Large intestine (tissue), 3 donors: Measurements from ENCODE around the gene PHLDB2. TPM values are rescaled to one million over a fixed set of nuclear protein-coding genes. Genes with fewer than 3 reads are reported as not detected.

Source experiments
- DNase-seq, 2 donors: peaks; one replicate each; pipeline versions ENCODE4 v3.0.0 to v3.0.0-alpha.2; 2013
- H3K27ac ChIP-seq: one replicate; pipeline ENCODE4 v1.5.1; 2013; ENCODE audit warnings: low read length
- H3K27me3 ChIP-seq: 2 replicates; pipeline ENCODE4 v1.6.1; 2013; ENCODE audit warnings: low read length; ENCODE audit not compliant: control insufficient read depth, insufficient read depth
- H3K36me3 ChIP-seq: 2 replicates; pipeline ENCODE4 v1.6.1; 2013; ENCODE audit warnings: low read length; ENCODE audit not compliant: control insufficient read depth, insufficient read depth
- H3K4me1 ChIP-seq: one replicate; pipeline ENCODE4 v1.6.1; 2013; ENCODE audit warnings: low read length; ENCODE audit not compliant: control insufficient read depth, insufficient read depth
- H3K4me3 ChIP-seq: one replicate; pipeline ENCODE4 v1.5.1; 2013; ENCODE audit warnings: low read length
- H3K9me3 ChIP-seq: one replicate; pipeline ENCODE4 v1.6.1; 2013; ENCODE audit warnings: mild to moderate bottlenecking, low read depth, low read length, moderate library complexity; ENCODE audit not compliant: control insufficient read depth
- WGBS: methylation state at CpG from one replicate; pipeline ENCODE4 v1.1.5; 2013; ENCODE audit warnings: low lambda C conversion rate; ENCODE audit not compliant: insufficient coverage; 5-methylcytosine and 5-hydroxymethylcytosine counted together
- polyA plus RNA-seq: library from polyadenylated mRNA; unstranded; fragments of 120-200 nt; gene quantifications from one replicate; pipeline ENCODE4 v1.2.1, GENCODE V29; 2013

PHLDB2 gene
- polyA plus RNA-seq, 1 donor, result 22.2 TPM

DNA sequence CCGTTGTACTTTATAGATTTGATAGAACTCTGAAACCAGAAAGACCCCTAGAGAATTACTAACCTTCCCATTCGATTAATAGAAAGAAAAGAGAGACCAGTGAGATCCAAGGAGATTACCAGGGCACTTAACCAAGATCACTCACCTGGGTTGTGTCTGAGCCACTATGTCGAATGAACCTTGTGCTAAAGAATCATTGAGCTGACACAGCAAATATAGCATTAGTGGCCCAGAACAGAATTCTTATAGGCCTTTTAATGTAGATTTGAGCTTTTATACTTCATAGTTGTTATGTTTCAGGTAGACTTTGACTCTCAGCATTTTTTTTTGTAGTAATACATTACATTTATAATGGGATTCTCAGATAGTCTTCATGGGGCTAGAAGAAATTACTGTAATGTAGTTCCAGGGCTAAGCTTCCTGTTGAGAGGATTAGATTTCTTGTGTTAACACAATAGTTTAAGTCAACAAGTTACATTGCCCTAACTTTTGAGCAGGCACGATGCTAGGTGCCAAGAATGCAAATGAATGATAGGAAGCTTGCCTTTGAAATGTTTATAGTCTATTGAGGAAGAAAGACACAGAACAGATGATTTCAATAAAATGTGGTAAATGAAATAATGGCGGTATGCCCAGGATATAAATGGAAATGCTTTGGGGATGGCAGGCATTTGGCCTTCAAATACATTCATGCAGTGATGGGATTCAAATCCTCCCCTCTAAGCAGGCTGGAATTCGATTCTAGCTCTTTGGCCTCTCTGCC lies 95.3 kb downstream of the PHLDB2 start:
- DNase-seq, result no peak
- Histone ChIP-seq H3K4me1 (no peaks in the 10 kb centered on the region), H3K9me3 (no peaks in the 10 kb centered on the region), H3K27me3 (no peaks in the 10 kb centered on the region), H3K27ac (no peak overlapping the region), H3K36me3 (peaks cover 12% of the 10 kb centered on the region), H3K4me3 (no peak overlapping the region)
- WGBS, result 50% methylated on average over 2 of the region's 6 CpGs

DNA sequence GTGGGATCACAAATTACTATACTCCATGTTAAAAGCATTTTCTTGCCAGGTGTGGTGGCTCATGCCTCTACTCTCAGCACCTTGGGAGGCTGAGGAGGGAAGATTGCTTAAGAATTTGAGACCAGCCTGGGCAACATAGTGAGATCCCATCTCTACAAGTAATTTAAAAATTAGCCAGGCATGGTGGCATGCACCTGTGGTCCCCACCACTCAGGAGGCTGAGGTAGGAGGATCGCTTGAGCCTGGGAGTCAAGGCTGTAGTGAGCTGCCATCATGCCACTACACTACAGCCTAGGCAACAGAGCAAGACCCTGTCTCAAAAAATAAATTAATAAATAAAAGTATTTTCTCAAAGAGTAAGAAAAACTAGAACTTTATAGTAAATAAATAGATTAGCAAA lies 96.8 kb downstream of the PHLDB2 start:
- Histone ChIP-seq H3K36me3 (peaks cover 12% of the 10 kb centered on the region), H3K4me3 (no peak overlapping the region), H3K9me3 (no peaks in the 10 kb centered on the region), H3K27ac (no peak overlapping the region), H3K27me3 (no peaks in the 10 kb centered on the region), H3K4me1 (no peaks in the 10 kb centered on the region)
- no peak for DNase-seq
- WGBS, result no CpG with 5 or more reads among the region's 1 CpG

DNA sequence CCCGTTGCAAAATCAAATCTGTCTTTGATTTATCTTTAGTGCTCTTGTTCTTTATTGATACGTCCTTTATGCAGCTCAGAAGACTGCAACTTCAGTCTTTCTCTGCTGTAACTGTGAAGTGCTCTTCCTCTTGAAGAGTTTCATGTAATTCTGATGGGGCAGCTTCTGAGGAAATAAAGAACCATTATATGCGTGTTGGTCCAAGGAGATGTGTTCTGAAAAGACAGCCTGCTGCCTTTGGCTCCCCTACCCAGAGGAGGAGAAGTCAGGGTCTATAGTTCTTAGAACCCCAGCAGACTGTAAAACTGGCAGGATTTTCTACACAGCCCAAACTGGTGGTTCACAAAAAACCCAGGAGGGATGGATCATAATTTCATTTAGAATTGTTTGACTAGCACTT lies 97.4 kb downstream of the PHLDB2 start:
- Histone ChIP-seq H3K9me3 (no peaks in the 10 kb centered on the region), H3K36me3 (peaks cover 12% of the 10 kb centered on the region), H3K27ac (no peak overlapping the region), H3K27me3 (no peaks in the 10 kb centered on the region), H3K4me1 (no peaks in the 10 kb centered on the region), H3K4me3 (no peak overlapping the region)
- 100% methylated on average over 1 of the region's 3 CpGs for WGBS
- DNase-seq, result no peak

DNA sequence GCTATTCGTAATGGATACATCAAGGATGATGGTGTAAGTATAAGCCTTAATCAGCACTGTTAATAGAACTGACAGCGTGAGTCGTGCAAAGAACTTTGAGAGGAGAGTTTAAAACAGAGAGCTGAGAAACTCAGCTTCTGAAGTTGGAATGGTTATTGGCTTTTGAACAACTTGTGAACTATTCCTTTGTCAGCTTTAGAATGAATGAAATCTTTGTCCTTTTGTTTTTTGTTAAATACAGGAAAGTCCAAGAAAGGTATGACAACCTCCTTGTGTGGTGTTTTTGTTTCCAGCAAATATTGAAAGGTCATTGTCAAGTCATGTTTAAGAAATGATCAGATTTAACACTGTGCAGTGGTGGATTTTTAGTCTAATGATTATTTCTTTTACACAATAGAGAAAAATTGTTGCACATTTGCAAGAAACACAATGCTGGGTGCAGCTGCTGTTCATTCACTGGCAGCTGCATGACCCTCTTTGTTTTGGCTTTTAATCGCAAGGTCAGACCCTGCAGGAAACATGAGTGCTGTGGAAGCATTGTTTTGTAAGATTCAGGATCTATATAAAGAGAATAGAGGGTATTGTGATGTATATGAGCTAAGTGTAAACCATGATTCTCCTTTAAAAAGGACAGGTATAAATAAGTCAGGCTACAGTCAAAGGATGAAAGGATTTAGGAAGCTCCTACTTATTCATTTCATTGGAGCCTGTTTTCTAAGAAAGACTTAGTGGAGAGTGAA lies 98.1 kb downstream of the PHLDB2 start:
- DNase-seq, result no peak
- Histone ChIP-seq H3K27me3 (no peaks in the 10 kb centered on the region), H3K36me3 (peaks cover 12% of the 10 kb centered on the region), H3K27ac (no peak overlapping the region), H3K9me3 (no peaks in the 10 kb centered on the region), H3K4me1 (no peaks in the 10 kb centered on the region), H3K4me3 (no peak overlapping the region)
- WGBS, result no CpG with 5 or more reads among the region's 4 CpGs

DNA sequence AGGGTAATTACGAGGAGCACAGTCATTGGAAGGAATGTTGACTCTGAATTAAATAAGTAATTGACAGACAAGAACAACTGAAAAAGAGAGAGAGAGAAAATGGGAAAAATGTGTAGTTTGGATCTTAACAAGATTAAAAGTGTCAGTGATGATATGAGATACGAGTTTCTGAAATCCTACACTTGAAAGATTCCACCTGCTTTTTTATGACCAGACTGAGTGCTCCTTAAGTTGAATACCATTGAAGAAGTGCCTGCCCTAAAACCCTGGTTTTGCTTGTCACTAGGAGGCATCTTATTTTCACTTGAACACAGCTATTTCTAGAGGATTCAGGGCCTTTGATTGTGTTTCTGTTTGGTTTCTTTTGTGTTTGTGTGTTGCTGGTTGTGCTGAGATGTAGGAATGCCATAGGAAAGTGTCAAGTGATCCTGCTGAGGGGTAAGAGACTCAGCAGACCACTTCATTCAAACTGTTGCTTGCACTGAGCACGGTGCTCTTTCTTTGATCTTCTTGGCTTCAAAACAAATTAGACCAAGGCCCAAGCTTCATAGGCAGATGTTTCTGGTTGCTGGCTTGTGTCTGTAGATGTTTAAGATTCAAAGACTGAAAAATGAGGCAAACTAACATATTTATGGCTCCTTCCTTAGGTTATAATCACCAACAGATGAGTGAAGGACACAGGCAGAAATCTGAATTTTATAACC lies 102.5 kb downstream of the PHLDB2 start:
- Histone ChIP-seq H3K4me1 (no peaks in the 10 kb centered on the region), H3K27ac (no peak overlapping the region), H3K36me3 (peaks cover 2% of the 10 kb centered on the region), H3K27me3 (no peaks in the 10 kb centered on the region), H3K9me3 (no peaks in the 10 kb centered on the region), H3K4me3 (no peak overlapping the region)
- 100% methylated on average over 1 of the region's 3 CpGs for WGBS
- DNase-seq, result no peak

DNA sequence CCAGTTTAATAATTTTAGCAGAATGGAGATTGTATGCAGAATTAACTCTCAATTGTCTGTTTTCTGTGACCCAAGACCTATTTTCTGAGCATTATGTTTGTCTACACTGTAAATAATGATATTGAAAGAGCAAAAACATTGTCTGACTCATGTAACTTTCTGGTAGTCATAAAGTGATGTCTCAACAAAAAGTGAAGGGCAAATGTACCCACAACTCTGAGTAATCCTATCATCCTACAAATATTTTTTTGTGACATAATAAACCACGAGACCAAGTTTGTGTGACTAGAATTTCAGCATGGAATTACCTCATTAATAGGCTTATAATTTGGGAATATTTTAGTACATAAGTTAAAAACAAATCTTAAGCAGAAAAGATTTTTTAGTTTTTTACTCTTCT lies 104.4 kb downstream of the PHLDB2 start:
- H3K27ac ChIP-seq, result no peak overlapping the region
- H3K4me3 ChIP-seq, result no peak overlapping the region
- H3K27me3 ChIP-seq, result no peaks in the 10 kb centered on the region
- H3K4me1 ChIP-seq, result peaks cover 4% of the 10 kb centered on the region
- DNase-seq, result no peak
- no peaks in the 10 kb centered on the region for H3K9me3 ChIP-seq
- WGBS, result no CpG with 5 or more reads among the region's 1 CpG
- peaks cover 5% of the 10 kb centered on the region for H3K36me3 ChIP-seq

DNA sequence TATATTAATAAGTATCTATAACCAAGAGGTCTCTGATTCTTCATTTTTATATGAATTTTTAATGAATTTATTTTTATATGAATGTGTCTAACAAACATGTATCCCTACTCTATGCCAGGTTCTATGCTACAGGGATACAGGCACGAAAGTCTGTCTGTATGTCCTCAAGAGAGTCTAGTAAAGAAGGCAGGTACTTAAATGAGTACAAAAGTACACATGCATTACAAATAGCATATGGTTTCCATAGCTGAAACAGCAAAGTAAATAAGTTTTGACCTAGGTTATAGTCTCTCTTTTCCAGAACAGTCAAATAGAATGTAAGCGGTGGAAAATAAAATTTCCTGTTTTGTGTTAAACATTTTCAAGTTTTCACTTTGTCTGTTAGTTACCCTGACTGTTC lies 106.4 kb downstream of the PHLDB2 start:
- Histone ChIP-seq H3K9me3 (no peaks in the 10 kb centered on the region), H3K27me3 (no peaks in the 10 kb centered on the region), H3K4me1 (peaks cover 4% of the 10 kb centered on the region), H3K27ac (no peak overlapping the region), H3K36me3 (peaks cover 5% of the 10 kb centered on the region), H3K4me3 (no peak overlapping the region)
- no peak for DNase-seq
- 88% methylated on average over 1 of the region's 2 CpGs for WGBS

DNA sequence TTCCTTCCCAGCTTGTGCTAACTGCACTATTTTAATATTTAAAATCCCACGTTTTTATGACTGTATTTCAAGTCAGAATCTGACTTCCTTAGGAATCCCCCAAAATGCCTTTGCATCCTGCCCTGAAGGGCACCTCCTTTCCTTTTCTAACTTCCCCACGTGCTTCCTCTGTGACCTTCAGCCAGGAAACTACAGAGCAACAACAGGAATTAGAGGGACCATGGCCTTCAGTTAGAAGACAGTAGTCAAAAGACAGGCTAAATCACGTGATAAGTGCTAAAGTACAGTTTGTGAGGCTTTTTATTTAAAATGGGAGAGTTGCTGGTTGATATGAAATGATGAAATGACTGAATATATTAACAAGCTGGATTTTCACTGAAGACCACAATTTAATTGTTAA lies 108.0 kb downstream of the PHLDB2 start:
- peak overlapping the region; percentile 57 for H3K27ac ChIP-seq

DNA sequence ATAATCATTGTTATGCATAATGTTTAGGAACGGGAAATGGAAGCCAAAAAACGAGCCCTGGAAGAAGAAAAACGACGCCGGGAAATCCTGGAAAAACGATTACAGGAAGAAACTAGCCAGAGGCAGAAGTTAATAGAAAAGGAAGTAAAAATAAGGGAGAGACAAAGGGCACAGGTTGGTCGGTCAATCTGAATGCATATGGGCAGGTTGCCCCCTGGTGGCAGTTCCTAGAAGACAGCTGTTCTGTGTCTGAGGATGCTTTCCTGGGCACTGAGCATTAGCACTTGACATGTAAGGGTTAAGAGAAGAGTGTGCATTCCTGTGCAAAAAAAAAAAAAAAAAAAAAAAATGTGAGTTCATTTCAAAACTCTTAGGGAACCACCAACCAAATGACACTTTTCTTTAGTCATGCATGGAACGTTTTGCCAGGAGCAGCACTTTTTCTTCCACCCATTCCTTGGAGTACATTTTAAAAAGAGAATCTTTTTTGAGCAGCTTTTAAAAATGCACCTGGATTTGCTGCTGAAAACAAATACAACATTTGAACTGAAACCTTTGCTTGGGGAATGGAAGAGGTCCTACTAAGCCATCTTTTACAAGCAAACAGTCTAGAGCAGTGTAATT lies 108.7 kb downstream of the PHLDB2 start:
- no peaks in the 10 kb centered on the region for H3K27me3 ChIP-seq
- H3K4me1 ChIP-seq, result peaks cover 4% of the 10 kb centered on the region
- peaks cover 5% of the 10 kb centered on the region for H3K36me3 ChIP-seq
- H3K9me3 ChIP-seq, result no peaks in the 10 kb centered on the region
- WGBS, result 6% methylated on average over 6 of the region's 8 CpGs
- H3K4me3 ChIP-seq, result no peak overlapping the region
- peak; percentile 74 to 75 for DNase-seq
- H3K27ac ChIP-seq, result peak overlapping the region; percentile 57

More for the DNA sequence above, 108.0 kb downstream of the PHLDB2 start:
- Histone ChIP-seq H3K4me3 (no peak overlapping the region), H3K4me1 (peaks cover 4% of the 10 kb centered on the region), H3K36me3 (peaks cover 5% of the 10 kb centered on the region), H3K9me3 (no peaks in the 10 kb centered on the region), H3K27me3 (no peaks in the 10 kb centered on the region)
- 55% methylated on average over 2 of the region's 3 CpGs for WGBS
- DNase-seq, result peak; percentile 37 to 63
